ENCODE data around the gene FGD5.
A peak's percentile ranks its signal among the peaks of the same experiment; 100 is the strongest.
"Not testable (repeated sequence)": the region's sequence is repeated elsewhere in the genome, so short reads cannot be mapped to it uniquely, and the experiment has no call there.

FGD5 gene

GRCh38 chr3:14808025-14808424, 10.7 kb upstream of the FGD5 start:
- no peak for DNase-seq

GRCh38 chr3:14808502-14809266, 10.1 kb upstream of the FGD5 start:
- DNase-seq = no peak

GRCh38 chr3:14809611-14810010, 9.2 kb upstream of the FGD5 start:
- DNase-seq = not testable (repeated sequence)

GRCh38 chr3:14810070-14810791, 8.5 kb upstream of the FGD5 start:
- peak; percentile 69 for DNase-seq

GRCh38 chr3:14810801-14811661, 7.7 kb upstream of the FGD5 start:
- peak; percentile 58 for DNase-seq

- no peak for DNase-seq
Measured at GRCh38 chr3:14811684-14812083, 7.1 kb upstream of the FGD5 start.

- no peak for DNase-seq
Measured at GRCh38 chr3:14812196-14812790, 6.5 kb upstream of the FGD5 start.

- DNase-seq = no peak
Measured at GRCh38 chr3:14814411-14814871, 4.3 kb upstream of the FGD5 start.

GRCh38 chr3:14816359-14816758, 2.4 kb upstream of the FGD5 start:
- DNase-seq = no peak

- DNase-seq = no peak
Measured at GRCh38 chr3:14819671-14820070, 909 bp downstream of the FGD5 start.

- DNase-seq = no peak
Measured at GRCh38 chr3:14820156-14820555, 1.4 kb downstream of the FGD5 start.

GRCh38 chr3:14821151-14821550, 2.4 kb downstream of the FGD5 start:
- no peak for DNase-seq

GRCh38 chr3:14822134-14822533, 3.4 kb downstream of the FGD5 start:
- no peak for DNase-seq

- DNase-seq = no peak
Measured at GRCh38 chr3:14822670-14823390, 4.1 kb downstream of the FGD5 start.

- no peak for DNase-seq
Measured at GRCh38 chr3:14823393-14823792, 4.6 kb downstream of the FGD5 start.

GRCh38 chr3:14823910-14824629, 5.3 kb downstream of the FGD5 start:
- no peak for DNase-seq

- DNase-seq = no peak
Measured at GRCh38 chr3:14824646-14825045, 5.9 kb downstream of the FGD5 start.

GRCh38 chr3:14826069-14826468, 7.3 kb downstream of the FGD5 start:
- no peak for DNase-seq

- no peak for DNase-seq
Measured at GRCh38 chr3:14827776-14828175, 9.0 kb downstream of the FGD5 start.

- no peak for DNase-seq
Measured at GRCh38 chr3:14829811-14830210, 11.0 kb downstream of the FGD5 start.

GRCh38 chr3:14831916-14832450, 13.2 kb downstream of the FGD5 start:
- DNase-seq = no peak
